ENCODE data around the gene RNF19B. TPM values are rescaled to one million over a fixed set of nuclear protein-coding genes. Genes with fewer than 3 reads are reported as not detected.
"Not testable (repeated sequence)": the region's sequence is repeated elsewhere in the genome, so short reads cannot be mapped to it uniquely, and the experiment has no call there.

Gene RNF19B
- total RNA-seq, 1 donor from 2014 or later: 29.7 TPM

- no peak overlapping the region for H3K4me2 ChIP-seq (ENCODE audit: low read length)
- no peak for TF ChIP-seq CTCF (IDR thresholded peaks at IDR 0.05; ENCODE audit: insufficient read depth, low read depth, low read length)
- TF ChIP-seq EZH2 (IDR thresholded peaks at IDR 0.05; ENCODE audit: insufficient read depth, low read length): no peak
- H2AFZ ChIP-seq (ENCODE audit: low read depth, low read length): no peak overlapping the region
- no peaks in the 10 kb centered on the region for H3K9me3 Mint-ChIP-seq (ENCODE audit: unreplicated experiment)
- H3K4me1 ChIP-seq (ENCODE audit: insufficient read depth, low read length): no peaks in the 10 kb centered on the region
- H3K36me3 Mint-ChIP-seq (ENCODE audit: low read depth, unreplicated experiment): no peaks in the 10 kb centered on the region
- no peaks in the 10 kb centered on the region for H3K9me3 ChIP-seq (ENCODE audit: insufficient read depth, low read depth, low read length)
- H3K9ac ChIP-seq (ENCODE audit: low read length): no peak overlapping the region
- H3K27me3 ChIP-seq (ENCODE audit: insufficient read depth, low read length): no peaks in the 10 kb centered on the region
- no peak overlapping the region for H3K4me3 ChIP-seq (ENCODE audit: insufficient read depth, low read depth, low read length)
- no peak overlapping the region for H3K27ac Mint-ChIP-seq (ENCODE audit: unreplicated experiment)
- FAIRE-seq: no peak
- H3K4me1 Mint-ChIP-seq (ENCODE audit: low read depth, unreplicated experiment): no peaks in the 10 kb centered on the region
- H3K36me3 ChIP-seq (ENCODE audit: insufficient read depth, low read length): no peaks in the 10 kb centered on the region
- no peaks in the 10 kb centered on the region for H4K20me1 ChIP-seq (ENCODE audit: insufficient read depth, low read length)
- peaks cover 18% of the 10 kb centered on the region for H3K27me3 Mint-ChIP-seq (ENCODE audit: low read depth, unreplicated experiment)
- no peak overlapping the region for H3K27ac ChIP-seq (ENCODE audit: low read depth, low read length)
- DNase-seq (ENCODE audit: low read depth): no peak
- H3K4me3 Mint-ChIP-seq (ENCODE audit: unreplicated experiment): no peak overlapping the region
- no peaks in the 10 kb centered on the region for H3K79me2 ChIP-seq (ENCODE audit: insufficient read depth, low read length)
These were observed 58.0 kb downstream of the RNF19B start for GRCh38 chr1:32906654-32907053.

- FAIRE-seq; H3K79me2 ChIP-seq (ENCODE audit: insufficient read depth, low read length); H3K27ac Mint-ChIP-seq (ENCODE audit: unreplicated experiment); H3K4me3 ChIP-seq (ENCODE audit: insufficient read depth, low read depth, low read length); H3K4me3 Mint-ChIP-seq (ENCODE audit: unreplicated experiment); H4K20me1 ChIP-seq (ENCODE audit: insufficient read depth, low read length); H3K27ac ChIP-seq (ENCODE audit: low read depth, low read length); H2AFZ ChIP-seq (ENCODE audit: low read depth, low read length); H3K27me3 ChIP-seq (ENCODE audit: insufficient read depth, low read length); H3K4me1 Mint-ChIP-seq (ENCODE audit: low read depth, unreplicated experiment); DNase-seq (ENCODE audit: low read depth); H3K36me3 ChIP-seq (ENCODE audit: insufficient read depth, low read length); H3K4me1 ChIP-seq (ENCODE audit: insufficient read depth, low read length); H3K9me3 ChIP-seq (ENCODE audit: insufficient read depth, low read depth, low read length); H3K9ac ChIP-seq (ENCODE audit: low read length); H3K4me2 ChIP-seq (ENCODE audit: low read length); H3K9me3 Mint-ChIP-seq (ENCODE audit: unreplicated experiment); H3K36me3 Mint-ChIP-seq (ENCODE audit: low read depth, unreplicated experiment): not testable (repeated sequence)
- H3K27me3 Mint-ChIP-seq (ENCODE audit: low read depth, unreplicated experiment): peaks cover 22% of the 10 kb centered on the region
These were observed 59.0 kb downstream of the RNF19B start for GRCh38 chr1:32905588-32905987.

- Mint-ChIP-seq H3K27me3 (ENCODE audit: low read depth, unreplicated experiment) (peaks cover 29% of the 10 kb centered on the region), H3K4me1 (ENCODE audit: low read depth, unreplicated experiment) (no peaks in the 10 kb centered on the region), H3K36me3 (ENCODE audit: low read depth, unreplicated experiment) (no peaks in the 10 kb centered on the region), H3K27ac (ENCODE audit: unreplicated experiment) (no peak overlapping the region), H3K9me3 (ENCODE audit: unreplicated experiment) (no peaks in the 10 kb centered on the region), H3K4me3 (ENCODE audit: unreplicated experiment) (no peak overlapping the region)
- no peaks in the 10 kb centered on the region for H3K9me3 ChIP-seq (ENCODE audit: insufficient read depth, low read depth, low read length)
- H3K4me1 ChIP-seq (ENCODE audit: insufficient read depth, low read length): peaks cover 2% of the 10 kb centered on the region
- TF ChIP-seq EZH2 (IDR thresholded peaks at IDR 0.05; ENCODE audit: insufficient read depth, low read length): no peak
- TF ChIP-seq CTCF (IDR thresholded peaks at IDR 0.05; ENCODE audit: insufficient read depth, low read depth, low read length): no peak
- H3K9ac ChIP-seq (ENCODE audit: low read length): no peak overlapping the region
- H4K20me1 ChIP-seq (ENCODE audit: insufficient read depth, low read length): no peaks in the 10 kb centered on the region
- H3K4me2 ChIP-seq (ENCODE audit: low read length): no peak overlapping the region
- no peak overlapping the region for H3K4me3 ChIP-seq (ENCODE audit: insufficient read depth, low read depth, low read length)
- H3K27me3 ChIP-seq (ENCODE audit: insufficient read depth, low read length): peaks cover 3% of the 10 kb centered on the region
- H2AFZ ChIP-seq (ENCODE audit: low read depth, low read length): no peak overlapping the region
- FAIRE-seq (no peak), DNase-seq (ENCODE audit: low read depth) (no peak)
- H3K27ac ChIP-seq (ENCODE audit: low read depth, low read length): no peak overlapping the region
- no peaks in the 10 kb centered on the region for H3K79me2 ChIP-seq (ENCODE audit: insufficient read depth, low read length)
- no peaks in the 10 kb centered on the region for H3K36me3 ChIP-seq (ENCODE audit: insufficient read depth, low read length)
These were observed 59.8 kb downstream of the RNF19B start for GRCh38 chr1:32904797-32905196.
